ENCODE measurements around the gene CREB3L1. TPM values are rescaled to one million over a fixed set of nuclear protein-coding genes. Genes with fewer than 3 reads are reported as not detected.

Gene CREB3L1
- total and polyA plus RNA-seq, 2 donors (not counting 3 experiments of a cell fraction or from before 2014, with no cell fraction given): 0.23 to 0.84 TPM

Other genes starting within 250 kb of the CREB3L1 start
- gene PHF21A, start 156.2 kb upstream of the CREB3L1 start, total RNA-seq: 26.9 and 30.5 TPM in 2 replicates
- 11.9 and 14.1 TPM in 2 replicates for gene PHF21A, start 156.2 kb upstream of the CREB3L1 start, polyA plus RNA-seq
- 87.1 and 88.8 TPM in 2 replicates for gene DGKZ, start 69.8 kb downstream of the CREB3L1 start, total RNA-seq
- gene DGKZ, start 69.8 kb downstream of the CREB3L1 start, polyA plus RNA-seq: 127 and 170 TPM in 2 replicates
- gene MDK, start 104.0 kb downstream of the CREB3L1 start, total RNA-seq: 331 and 336 TPM in 2 replicates
- gene MDK, start 104.0 kb downstream of the CREB3L1 start, polyA plus RNA-seq: 893 and 985 TPM in 2 replicates
- gene CHRM4, start 114.1 kb downstream of the CREB3L1 start, total RNA-seq: 0.22 TPM in 1 of 2 replicates, not detected in the other
- gene CHRM4, start 114.1 kb downstream of the CREB3L1 start, polyA plus RNA-seq: 0.04 and 0.13 TPM in 2 replicates

All from endothelial cell of umbilical vein (primary cell).